Measurements from ENCODE around the gene PPT1.

DNA sequence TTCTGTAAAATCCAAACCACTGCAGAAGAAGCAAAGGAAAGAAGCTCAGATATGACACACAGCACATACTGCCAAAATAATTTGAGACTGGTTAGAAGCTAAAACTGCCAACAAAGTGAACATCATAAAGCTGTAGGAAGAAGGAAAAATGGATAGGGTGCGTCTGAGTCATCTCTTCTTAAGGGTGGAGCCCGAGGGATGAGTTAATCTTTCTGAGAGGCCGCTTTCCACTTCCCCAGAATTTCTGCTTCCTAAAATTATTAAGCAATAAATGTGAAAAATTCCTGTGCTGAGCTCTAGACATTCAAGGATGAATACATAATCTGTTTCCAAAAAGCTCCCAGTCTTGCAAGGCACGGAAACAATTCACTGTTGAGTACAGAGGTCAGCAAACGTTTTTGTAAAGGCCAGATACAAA, 20.1 kb downstream of the PPT1 start:
- no peak for TF ChIP-seq RAD21 (CRISPR knock-in tag; IDR thresholded peaks at IDR 0.05)
- TF ChIP-seq, protein P1, sequence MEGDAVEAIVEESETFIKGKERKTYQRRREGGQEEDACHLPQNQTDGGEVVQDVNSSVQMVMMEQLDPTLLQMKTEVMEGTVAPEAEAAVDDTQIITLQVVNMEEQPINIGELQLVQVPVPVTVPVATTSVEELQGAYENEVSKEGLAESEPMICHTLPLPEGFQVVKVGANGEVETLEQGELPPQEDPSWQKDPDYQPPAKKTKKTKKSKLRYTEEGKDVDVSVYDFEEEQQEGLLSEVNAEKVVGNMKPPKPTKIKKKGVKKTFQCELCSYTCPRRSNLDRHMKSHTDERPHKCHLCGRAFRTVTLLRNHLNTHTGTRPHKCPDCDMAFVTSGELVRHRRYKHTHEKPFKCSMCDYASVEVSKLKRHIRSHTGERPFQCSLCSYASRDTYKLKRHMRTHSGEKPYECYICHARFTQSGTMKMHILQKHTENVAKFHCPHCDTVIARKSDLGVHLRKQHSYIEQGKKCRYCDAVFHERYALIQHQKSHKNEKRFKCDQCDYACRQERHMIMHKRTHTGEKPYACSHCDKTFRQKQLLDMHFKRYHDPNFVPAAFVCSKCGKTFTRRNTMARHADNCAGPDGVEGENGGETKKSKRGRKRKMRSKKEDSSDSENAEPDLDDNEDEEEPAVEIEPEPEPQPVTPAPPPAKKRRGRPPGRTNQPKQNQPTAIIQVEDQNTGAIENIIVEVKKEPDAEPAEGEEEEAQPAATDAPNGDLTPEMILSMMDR (CRISPR knock-in tag; IDR thresholded peaks at IDR 0.05): no peak
- TF ChIP-seq ZNF749 (CRISPR knock-in tag; IDR thresholded peaks at IDR 0.05; ENCODE audit: borderline replicate concordance): no peak
- TF ChIP-seq MAZ (IDR thresholded peaks at IDR 0.05; ENCODE audit: borderline replicate concordance, low read depth, low read length): no peak
- TF ChIP-seq MAZ (CRISPR knock-in tag; IDR thresholded peaks at IDR 0.05; ENCODE audit: low read depth): no peak
- TF ChIP-seq FOXM1 (CRISPR knock-in tag; IDR thresholded peaks at IDR 0.05): no peak
- TF ChIP-seq MEIS2 (CRISPR knock-in tag; IDR thresholded peaks at IDR 0.05): no peak
- no peak for TF ChIP-seq MTA3 (CRISPR knock-in tag; IDR thresholded peaks at IDR 0.05)
- TF ChIP-seq ZNF431 (CRISPR knock-in tag; IDR thresholded peaks at IDR 0.05; ENCODE audit: borderline replicate concordance, low read depth): no peak
- TF ChIP-seq PBX2 (CRISPR knock-in tag; IDR thresholded peaks at IDR 0.05): no peak
- no peak for TF ChIP-seq POLR2A (IDR thresholded peaks at IDR 0.05; ENCODE audit: insufficient read depth in 1 of 2, low read depth in 2 of 2, low read length in 2 of 2)
- TF ChIP-seq HDAC1 (CRISPR knock-in tag; IDR thresholded peaks at IDR 0.05): no peak
